H1 (cell line): ENCODE data around the gene GBE1. TPM values are rescaled to one million over a fixed set of nuclear protein-coding genes. Genes with fewer than 3 reads are reported as not detected.

Source experiments
- CTCF ChIA-PET: fragments of 300-600 bp; sonication (Branson Sonifier 250); formaldehyde crosslinking; loops from one replicate; lab custom pipeline; 2021; ENCODE audit not compliant: partially characterized antibody; lab: Charles Lee
- POLR2A ChIA-PET: fragments of 300-600 bp; sonication (Branson Sonifier 250); formaldehyde crosslinking; loops from one replicate; lab custom pipeline; 2021; ENCODE audit warnings: inconsistent platforms; ENCODE audit not compliant: partially characterized antibody; lab: Charles Lee
- DNase-seq, 2 experiments: peaks; one replicate each; pipeline versions ENCODE4 v3.0.0 to v3.0.0-alpha.2; 2010 to 2022; ENCODE audit warnings: low spot score in 2 of 2, low read depth in 1 of 2, mixed read lengths in 1 of 2
- FAIRE-seq: peaks from 2 replicates; lab custom pipeline; 2011; peaks lifted over from hg19 to GRCh38; lab: Jason Lieb, UNC
- H2AFZ ChIP-seq: 2 replicates; pipeline ENCODE4 v1.8.1; 2012; ENCODE audit warnings: low read length, inconsistent platforms
- H2AK5ac ChIP-seq: 2 replicates; pipeline ENCODE4 v1.6.1; 2013; ENCODE audit warnings: low read depth, low read length
- H2BK120ac ChIP-seq: replicated peaks from 2 replicates; pipeline ENCODE3; 2013; ENCODE audit warnings: low read depth, low read length, inconsistent platforms
- H2BK12ac ChIP-seq: 2 replicates; pipeline ENCODE4 v1.6.1; 2013; ENCODE audit warnings: low read depth, low read length
- H2BK15ac ChIP-seq: 2 replicates; pipeline ENCODE4 v1.6.1; 2013; ENCODE audit warnings: low read length
- H2BK20ac ChIP-seq: 2 replicates; pipeline ENCODE4 v1.6.1; 2013; ENCODE audit warnings: low read length
- H2BK5ac ChIP-seq: 2 replicates; pipeline ENCODE4 v1.6.1; 2013; ENCODE audit warnings: low read depth, low read length
- H3K14ac ChIP-seq: 2 replicates; pipeline ENCODE4 v1.6.1; 2013; ENCODE audit warnings: inconsistent platforms; ENCODE audit not compliant: insufficient read length
- H3K18ac ChIP-seq: 2 replicates; pipeline ENCODE4 v1.6.1; 2013; ENCODE audit warnings: low read length; ENCODE audit errors: extremely low read depth
- H3K23ac ChIP-seq: 2 replicates; pipeline ENCODE4 v1.6.1; 2013; ENCODE audit warnings: inconsistent platforms; ENCODE audit not compliant: insufficient read length
- H3K23me2 ChIP-seq: 2 replicates; pipeline ENCODE4 v1.6.1; 2013; ENCODE audit warnings: low read depth, low read length
- H3K27ac ChIP-seq: 2 replicates; pipeline ENCODE4 v1.6.1; 2011; ENCODE audit warnings: low read depth, low read length, inconsistent platforms
- H3K27me3 ChIP-seq, 4 experiments: replicated peaks in 1 of 4; 1 replicate in 1 of 4; 2 replicates in 3 of 4; pipeline versions ENCODE4 v1.6.1 to v1.8.1; 2011 to 2013; ENCODE audit warnings: low read length in 3 of 4, mild to moderate bottlenecking in 3 of 4, inconsistent platforms in 2 of 4, mixed read lengths in 2 of 4, moderate library complexity in 1 of 4; ENCODE audit not compliant: control insufficient read depth in 3 of 4, insufficient read depth in 3 of 4; ENCODE audit errors: extremely low read depth in 1 of 4
- H3K36me3 ChIP-seq, 4 experiments: 2 replicates each; pipeline versions ENCODE4 v1.6.1 to v1.8.1; 2011 to 2013; ENCODE audit warnings: mild to moderate bottlenecking in 4 of 4, low read length in 3 of 4, moderate library complexity in 2 of 4, control low read depth in 1 of 4, inconsistent platforms in 1 of 4; ENCODE audit not compliant: insufficient read depth in 4 of 4, control insufficient read depth in 2 of 4
- H3K4ac ChIP-seq: replicated peaks from 2 replicates; pipeline ENCODE3; 2013; ENCODE audit warnings: low read length, low read depth, mixed read lengths, inconsistent platforms; ENCODE audit not compliant: insufficient read length
- H3K4me1 ChIP-seq, 4 experiments: replicated peaks in 1 of 4; 1 replicate in 1 of 4; 2 replicates in 3 of 4; pipeline versions ENCODE4 v1.6.1 to v1.8.1; 2011 to 2013; ENCODE audit warnings: low read length in 3 of 4, inconsistent platforms in 2 of 4, mixed read lengths in 1 of 4; ENCODE audit not compliant: insufficient read depth in 4 of 4, control insufficient read depth in 3 of 4
- H3K4me2 ChIP-seq, 2 experiments: 2 replicates each; pipeline versions ENCODE4 v1.6.1 to v1.8.1; 2011 to 2013; ENCODE audit warnings: low read depth in 2 of 2, low read length in 2 of 2, control low read depth in 1 of 2, inconsistent platforms in 1 of 2, mild to moderate bottlenecking in 1 of 2; ENCODE audit not compliant: insufficient read depth in 1 of 2
- H3K4me3 ChIP-seq, 4 experiments: fragments of 200-600, 300-600 bp in 1 of 4; sonication (generic), shearing (Covaris generic), sonication (Bioruptor Twin) in 1 of 4; 2 replicates each; pipeline versions ENCODE4 v1.5.1 to v1.8.1; 2011 to 2016; ENCODE audit warnings: low read length in 4 of 4, low read depth in 3 of 4, control low read depth in 2 of 4, inconsistent platforms in 2 of 4, mild to moderate bottlenecking in 2 of 4, mixed read lengths in 1 of 4, moderate library complexity in 1 of 4; ENCODE audit not compliant: insufficient read depth in 2 of 4; ENCODE audit errors: extremely low read depth in 1 of 4
- H3K56ac ChIP-seq: replicated peaks from 2 replicates; pipeline ENCODE3; 2013; ENCODE audit warnings: low read depth, mild to moderate bottlenecking, mixed read lengths, low read length, inconsistent platforms; ENCODE audit not compliant: insufficient read length
- H3K79me1 ChIP-seq: 2 replicates; pipeline ENCODE4 v1.6.1; 2013; ENCODE audit warnings: low read depth, low read length, control low read depth
- H3K79me2 ChIP-seq, 2 experiments: 2 replicates each; pipeline versions ENCODE4 v1.6.1 to v1.8.1; 2012 to 2013; ENCODE audit warnings: low read length in 2 of 2, mild to moderate bottlenecking in 2 of 2, inconsistent platforms in 1 of 2; ENCODE audit not compliant: insufficient read depth in 2 of 2, control insufficient read depth in 1 of 2
- H3K9ac ChIP-seq, 4 experiments: replicated peaks in 1 of 4; 1 replicate in 1 of 4; 2 replicates in 3 of 4; pipeline versions ENCODE4 v1.6.1 to v1.8.1; 2011 to 2013; ENCODE audit warnings: low read depth in 3 of 4, low read length in 3 of 4, control low read depth in 2 of 4, mild to moderate bottlenecking in 2 of 4, moderate library complexity in 2 of 4, inconsistent platforms in 1 of 4; ENCODE audit errors: extremely low read depth in 1 of 4
- H3K9me3 ChIP-seq, 2 experiments: 2 replicates each; pipeline versions ENCODE4 v1.6.1 to v1.8.1; 2012 to 2013; ENCODE audit warnings: mild to moderate bottlenecking in 2 of 2, moderate library complexity in 2 of 2, control low read depth in 1 of 2, inconsistent platforms in 1 of 2, low read depth in 1 of 2, low read length in 1 of 2, mixed read lengths in 1 of 2; ENCODE audit not compliant: insufficient read depth in 2 of 2
- H4K20me1 ChIP-seq, 2 experiments: replicated peaks in 1 of 2; 2 replicates each; pipeline versions ENCODE3 to v1.8.1; 2011 to 2013; ENCODE audit warnings: inconsistent platforms in 2 of 2, low read length in 2 of 2, mild to moderate bottlenecking in 1 of 2; ENCODE audit not compliant: insufficient read depth in 2 of 2, control insufficient read depth in 1 of 2
- H4K5ac ChIP-seq: 2 replicates; pipeline ENCODE4 v1.6.1; 2013; ENCODE audit warnings: low read length, low read depth, mixed read lengths, inconsistent platforms; ENCODE audit not compliant: insufficient read length
- H4K8ac ChIP-seq: 2 replicates; pipeline ENCODE4 v1.8.0; 2013; ENCODE audit warnings: mild to moderate bottlenecking, moderate library complexity, low read length, inconsistent platforms; ENCODE audit not compliant: insufficient read depth; ENCODE audit errors: extremely low read depth
- H4K91ac ChIP-seq: replicated peaks from 2 replicates; pipeline ENCODE3; 2013; ENCODE audit warnings: low read length, mixed read lengths, inconsistent platforms; ENCODE audit not compliant: insufficient read length
- SUZ12 ChIP-seq: fragments of 200-600 bp; sonication (generic); IDR thresholded peaks from 2 replicates; pipeline ENCODE4 v1.6.1; 2012; ENCODE audit warnings: mild to moderate bottlenecking, inconsistent platforms, low read length, moderate library complexity, mixed read lengths
- WGBS, 2 experiments: shearing (Covaris generic) in 1 of 2; methylation state at CpG; one replicate each; pipeline versions ENCODE4 v1.1.6 to v1.1.7; 2013 to 2015; ENCODE audit warnings: low lambda C conversion rate in 2 of 2, mixed read lengths in 2 of 2, inconsistent platforms in 1 of 2, low coverage in 1 of 2, missing lambda C conversion rate in 1 of 2; ENCODE audit not compliant: insufficient replicate concordance in 2 of 2, insufficient coverage in 1 of 2, insufficient read length in 1 of 2; ENCODE audit errors: extremely low coverage in 1 of 2, missing lambda C conversion rate in 1 of 2; 5-methylcytosine and 5-hydroxymethylcytosine counted together
- polyA plus RNA-seq, 7 experiments: library from polyadenylated mRNA; depleted of rRNA in 3 of 7; stranded (reverse) in 5 of 7; unstranded in 2 of 7; fragments of >200 nt in 5 of 7; fragments of 200-250 nt in 2 of 7; gene quantifications; 1 replicate in 5 of 7; 2 replicates in 1 of 7; 4 replicates in 1 of 7; pipeline versions ENCODE4 v1.2.1 to v1.2.3, GENCODE V29; 2011 to 2013; ENCODE audit warnings: missing spikeins in 2 of 7, mixed read lengths in 2 of 7
- total RNA-seq: library from RNA; stranded (reverse); fragmentation: NEBNext Ultra II Directional; extraction: Animal tissue kit (Norgen Biotek cat#: 25700); gene quantifications from 2 replicates; pipeline ENCODE4 v1.2.1, GENCODE V29; 2021
- TF ChIP-seq, protein P1 (sequence below): IDR thresholded peaks from 2 replicates; pipeline ENCODE4 v1.6.1; 2012; ENCODE audit warnings: low read length, inconsistent platforms

GBE1 gene
- total and polyA plus RNA-seq, 2 of the 8 experiments (the other 6 are each of a cell fraction or from before 2014, with no cell fraction given), result 3.3 to 7.3 TPM

GRCh38 chr3:81788044-81788443 lies 26.6 kb upstream of the GBE1 start:
- no peaks in the 10 kb centered on the region for H3K4me1 ChIP-seq
- H3K27ac ChIP-seq, result no peak overlapping the region
- FAIRE-seq (no peak), DNase-seq (no peak)
- H2BK12ac ChIP-seq, result no peak overlapping the region
- H3K14ac ChIP-seq, result no peak overlapping the region
- no peak overlapping the region for H3K4me3 ChIP-seq
- no peak overlapping the region for H3K4ac ChIP-seq
- no peak overlapping the region for H2AFZ ChIP-seq
- H3K27me3 ChIP-seq, result no peaks in the 10 kb centered on the region
- no peak overlapping the region for H3K23ac ChIP-seq
- no peaks in the 10 kb centered on the region for H4K20me1 ChIP-seq
- no peaks in the 10 kb centered on the region for H3K79me2 ChIP-seq
- no peak overlapping the region for H2BK15ac ChIP-seq
- H4K5ac ChIP-seq, result no peak overlapping the region
- POLR2A ChIA-PET, result no interaction called here
- H3K4me2 ChIP-seq, result no peak overlapping the region
- H3K56ac ChIP-seq, result no peak overlapping the region
- no peak overlapping the region for H2BK5ac ChIP-seq
- H3K9ac ChIP-seq, result no peak overlapping the region
- no peak overlapping the region for H2BK120ac ChIP-seq
- CTCF ChIA-PET, result no interaction called here
- H2BK20ac ChIP-seq, result no peak overlapping the region
- no peak overlapping the region for H4K91ac ChIP-seq
- no peak overlapping the region for H2AK5ac ChIP-seq
- no peaks in the 10 kb centered on the region for H3K36me3 ChIP-seq
- H3K18ac ChIP-seq, result no peak overlapping the region
- TF ChIP-seq, protein P1, sequence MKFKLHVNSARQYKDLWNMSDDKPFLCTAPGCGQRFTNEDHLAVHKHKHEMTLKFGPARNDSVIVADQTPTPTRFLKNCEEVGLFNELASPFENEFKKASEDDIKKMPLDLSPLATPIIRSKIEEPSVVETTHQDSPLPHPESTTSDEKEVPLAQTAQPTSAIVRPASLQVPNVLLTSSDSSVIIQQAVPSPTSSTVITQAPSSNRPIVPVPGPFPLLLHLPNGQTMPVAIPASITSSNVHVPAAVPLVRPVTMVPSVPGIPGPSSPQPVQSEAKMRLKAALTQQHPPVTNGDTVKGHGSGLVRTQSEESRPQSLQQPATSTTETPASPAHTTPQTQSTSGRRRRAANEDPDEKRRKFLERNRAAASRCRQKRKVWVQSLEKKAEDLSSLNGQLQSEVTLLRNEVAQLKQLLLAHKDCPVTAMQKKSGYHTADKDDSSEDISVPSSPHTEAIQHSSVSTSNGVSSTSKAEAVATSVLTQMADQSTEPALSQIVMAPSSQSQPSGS, result no peak
- TF ChIP-seq SUZ12, result no peak
- H4K8ac ChIP-seq, result no peak overlapping the region
- no peaks in the 10 kb centered on the region for H3K9me3 ChIP-seq
- 94% methylated on average over 2 of the region's 2 CpGs; no CpG with 5 or more reads in 1 of the 2 experiments for WGBS, 2 experiments
- H3K23me2 ChIP-seq, result no peaks in the 10 kb centered on the region
- no peaks in the 10 kb centered on the region for H3K79me1 ChIP-seq
